GM12878 (cell line): ENCODE results near the gene FOXP1. TPM values are rescaled to one million over a fixed set of nuclear protein-coding genes. Genes with fewer than 3 reads are reported as not detected.

ENCODE experiments used
- ATAC-seq: fragments of 200-7000 bp; cut with Tn5 transposase; 3 replicates; pipeline ENCODE4 v1.9.1; 2020; ENCODE audit warnings: mild to moderate bottlenecking, moderate library complexity
- BruUV-seq: library from RNA; stranded (reverse); fragments of 400-500 nt; replicated peaks from 2 replicates; lab custom pipeline; 2021; lab: Mats Ljungman, UMichigan
- CTCF ChIA-PET: fragments of 300-600 bp; sonication (Branson Sonifier 250); formaldehyde crosslinking; extraction: SDS; loops from one replicate; lab custom pipeline; 2021; ENCODE audit warnings: inconsistent platforms; lab: Yijun Ruan, JAX
- POLR2A ChIA-PET: fragments of 350-600 bp; formaldehyde crosslinking; extraction: SDS; loops from one replicate; lab custom pipeline; 2021; ENCODE audit warnings: inconsistent platforms; lab: Charles Lee
- RAD21 ChIA-PET: fragments of 300-600 bp; sonication (Branson Sonifier 250); formaldehyde crosslinking; loops from one replicate; lab custom pipeline; 2023; ENCODE audit warnings: antibody characterized with exemption; ENCODE audit not compliant: unreplicated experiment; lab: Charles Lee
- SMC1A ChIA-PET: fragments of 300-600 bp; sonication (Branson Sonifier 250); formaldehyde crosslinking; loops from one replicate; lab custom pipeline; 2023; ENCODE audit not compliant: unreplicated experiment, uncharacterized antibody; lab: Charles Lee
- DNase-seq: peaks from one replicate; pipeline ENCODE4 v3.0.0-alpha.2; 2011; ENCODE audit warnings: low read depth, low spot score
- FAIRE-seq: peaks from 3 replicates; lab custom pipeline; 2011; peaks lifted over from hg19 to GRCh38; lab: Jason Lieb, UNC
- H2AFZ ChIP-seq: 2 replicates; pipeline ENCODE4 v1.6.0; 2011; ENCODE audit warnings: low read depth, low read length, control low read depth; ENCODE audit not compliant: control insufficient read depth
- H3K27ac ChIP-seq: 2 replicates; pipeline ENCODE4 v1.5.1; 2011; ENCODE audit warnings: control low read depth; ENCODE audit not compliant: control insufficient read depth, insufficient read depth
- H3K27me3 ChIP-seq, 2 experiments: replicated peaks in 1 of 2; 2 replicates each; pipeline versions ENCODE4 v1.6.0 to v1.6.1; 2011; ENCODE audit warnings: low read length in 1 of 2; ENCODE audit not compliant: control insufficient read depth in 2 of 2, insufficient read depth in 2 of 2
- H3K36me3 ChIP-seq, 2 experiments: 2 replicates each; pipeline ENCODE4 v1.5.1; 2011; ENCODE audit warnings: low read length in 1 of 2; ENCODE audit not compliant: control insufficient read depth in 2 of 2, insufficient read depth in 2 of 2
- H3K4me1 ChIP-seq: 2 replicates; pipeline ENCODE4 v1.6.1; 2011; ENCODE audit warnings: mild to moderate bottlenecking, low read length, moderate library complexity, mixed read lengths; ENCODE audit not compliant: control insufficient read depth, insufficient read depth
- H3K4me2 ChIP-seq: 2 replicates; pipeline ENCODE4 v1.6.0; 2011; ENCODE audit warnings: control low read depth; ENCODE audit not compliant: control insufficient read depth, insufficient read depth
- H3K4me3 ChIP-seq: fragments of 200-600 bp; sonication (generic); 2 replicates; pipeline ENCODE4 v1.5.1; 2016
- H3K79me2 ChIP-seq: 2 replicates; pipeline ENCODE4 v1.6.0; 2011; ENCODE audit warnings: low read length; ENCODE audit not compliant: control insufficient read depth, insufficient read depth
- H3K9ac ChIP-seq: 2 replicates; pipeline ENCODE4 v1.8.0; 2011; ENCODE audit warnings: low read length, control low read depth, mixed read lengths; ENCODE audit not compliant: control insufficient read depth, insufficient read depth
- H3K9me3 ChIP-seq: replicated peaks from 3 replicates; pipeline ENCODE4 v1.5.1; 2011; ENCODE audit warnings: mild to moderate bottlenecking, low read length; ENCODE audit not compliant: control insufficient read depth, insufficient read depth
- H4K20me1 ChIP-seq: 2 replicates; pipeline ENCODE4 v1.6.0; 2011; ENCODE audit not compliant: control insufficient read depth, insufficient read depth
- EP300 ChIP-seq, 2 experiments: fragments of 150-350 bp in 1 of 2; IDR thresholded peaks; 2 replicates each; pipeline ENCODE4 v1.6.1; 2011 to 2012; ENCODE audit warnings: low read depth in 2 of 2, low read length in 2 of 2, borderline replicate concordance in 1 of 2, improper control_type of control experiment in 1 of 2, inconsistent platforms in 1 of 2; ENCODE audit not compliant: control insufficient read depth in 1 of 2
- FOXM1 ChIP-seq: IDR thresholded peaks from 2 replicates; pipeline ENCODE4 v1.6.1; 2012; ENCODE audit warnings: low read depth, mild to moderate bottlenecking, inconsistent platforms, low read length, moderate library complexity
- MXI1 ChIP-seq: fragments of 150-350 bp; IDR thresholded peaks from 2 replicates; pipeline ENCODE4 v1.6.1; 2011; ENCODE audit warnings: low read depth, mild to moderate bottlenecking, inconsistent platforms, low read length, improper control_type of control experiment
- PAX5 ChIP-seq: IDR thresholded peaks from 2 replicates; pipeline ENCODE4 v1.6.1; 2011; ENCODE audit warnings: low read depth, low read length, borderline replicate concordance
- SIX5 ChIP-seq: IDR thresholded peaks from 2 replicates; pipeline ENCODE4 v1.6.1; 2011; ENCODE audit warnings: mild to moderate bottlenecking, low read depth, low read length, moderate library complexity; ENCODE audit not compliant: severe bottlenecking
- WGBS: methylation state at CpG from one replicate; pipeline ENCODE4 v1.1.6; 2016; ENCODE audit warnings: low lambda C conversion rate; ENCODE audit not compliant: insufficient replicate concordance, insufficient coverage; ENCODE audit errors: missing lambda C conversion rate; 5-methylcytosine and 5-hydroxymethylcytosine counted together
- in situ Hi-C: fragments of 300-500 bp; cut with MboI; formaldehyde crosslinking; loops from 9 replicates; pipeline ENCODE4 v1.14.3; 2018; ENCODE audit warnings: mixed read lengths
- intact Hi-C: fragments of 100-400 bp; cut with micrococcal nuclease; formaldehyde crosslinking; loops from one replicate; pipeline ENCODE4 v1.14.2; 2022; ENCODE audit not compliant: unreplicated experiment
- polyA plus RNA-seq, 11 experiments: library from polyadenylated mRNA; depleted of rRNA in 4 of 11; unstranded in 6 of 11; stranded (reverse) in 5 of 11; fragments of >200 nt; fragmentation: Nextera tagmentation in 4 of 11; fragmentation: Illumina TruSeq in 1 of 11; extraction: Ambion mirVana in 4 of 11; extraction: Trizol in 1 of 11; gene quantifications; 1 replicate in 1 of 11; 2 replicates in 10 of 11; pipeline versions ENCODE4 v1.2.1 to v1.2.3, GENCODE V29; 2011 to 2016; ENCODE audit warnings: inconsistent platforms in 2 of 11, missing spikeins in 2 of 11, low read depth in 1 of 11
- total RNA-seq, 4 experiments: library from RNA; depleted of rRNA in 3 of 4; stranded (reverse); fragments of >200 nt in 3 of 4; fragmentation: Illumina TruSeq in 1 of 4; extraction: Trizol in 1 of 4; gene quantifications; 2 replicates each; pipeline versions ENCODE4 v1.2.1 to v1.2.3, GENCODE V29; 2013 to 2021

The FOXP1 gene
- total and polyA plus RNA-seq, 10 of the 15 experiments (the other 5 are each of a cell fraction or from before 2014, with no cell fraction given) = 0.05 to 1.6 (median 0.20) TPM; not detected in 1

DNA sequence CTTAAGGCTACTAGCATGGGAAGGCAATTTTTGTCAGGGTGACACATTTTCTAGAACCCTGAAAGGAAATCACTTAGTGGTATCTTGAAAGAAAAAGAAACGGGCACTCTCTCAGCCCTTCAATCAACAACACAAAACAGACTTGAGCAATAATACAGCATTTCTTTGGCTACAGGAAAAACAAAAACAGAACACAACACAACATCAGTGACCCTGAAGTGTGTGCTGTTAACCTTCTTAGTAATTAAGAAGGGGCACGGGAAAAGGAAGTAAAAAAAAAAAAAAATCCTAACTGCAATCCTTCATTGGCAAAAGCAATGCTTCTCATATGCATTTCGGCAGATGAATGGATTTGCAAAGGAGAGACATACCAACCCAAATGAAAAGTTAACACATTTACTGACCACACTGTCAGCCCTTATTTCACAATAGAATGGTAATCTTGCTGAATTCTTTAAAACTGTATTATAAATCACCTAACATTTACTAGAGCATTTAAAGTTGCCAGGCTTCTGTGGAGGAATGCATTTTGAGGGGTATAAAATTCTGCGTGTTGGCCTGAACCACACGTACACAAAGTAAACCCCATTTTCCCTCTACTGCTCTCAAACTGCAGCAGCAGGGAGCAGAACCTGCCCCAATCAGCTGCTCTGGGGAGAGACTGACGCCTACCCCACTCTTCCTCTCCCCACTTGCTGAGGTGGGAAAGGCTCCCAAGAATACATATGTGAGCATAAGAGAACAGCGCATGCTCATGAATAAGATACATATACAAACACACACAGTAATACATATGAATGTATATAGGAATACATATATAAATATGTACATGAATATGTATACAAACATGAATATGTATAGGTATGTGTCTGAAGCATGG is 198.5 kb downstream of the FOXP1 start (continued):
- TF ChIP-seq FOXM1 = no peak
- TF ChIP-seq SIX5 = no peak

DNA sequence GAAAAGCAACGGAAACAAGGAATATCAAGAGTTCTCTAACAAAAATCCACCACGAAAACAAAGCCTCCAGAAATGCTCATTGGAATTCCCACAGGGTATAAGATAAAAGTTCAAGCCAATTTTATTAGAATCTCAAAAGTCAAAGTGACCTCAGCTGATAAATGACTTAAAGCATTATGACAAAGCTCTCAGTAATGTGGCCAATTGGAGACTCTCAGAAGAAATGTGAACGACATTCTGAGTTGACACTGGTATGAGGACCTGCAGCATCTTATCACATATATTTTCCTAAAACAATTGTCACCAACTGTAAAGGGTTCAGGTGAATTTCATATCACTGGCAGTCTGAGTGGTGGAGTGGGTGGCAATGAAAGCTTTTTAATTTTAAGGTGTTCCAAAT is 199.1 kb downstream of the FOXP1 start:
- H3K27ac ChIP-seq = no peak overlapping the region
- no peaks in the 10 kb centered on the region for H4K20me1 ChIP-seq
- RAD21 ChIA-PET = no interaction called here
- H3K4me1 ChIP-seq = no peaks in the 10 kb centered on the region
- no peaks in the 10 kb centered on the region for H3K27me3 ChIP-seq
- POLR2A ChIA-PET = no interaction called here
- H3K4me3 ChIP-seq = no peak overlapping the region
- DNase-seq (no peak), FAIRE-seq (no peak), ATAC-seq (no peak)
- H3K9ac ChIP-seq = no peak overlapping the region
- no peaks in the 10 kb centered on the region for H3K36me3 ChIP-seq
- H3K9me3 ChIP-seq = no peaks in the 10 kb centered on the region
- H2AFZ ChIP-seq = no peak overlapping the region
- TF ChIP-seq PAX5 (no peak), MXI1 (no peak), EP300 (IDR thresholded peaks at IDR 0.05; ENCODE audit: borderline replicate concordance in 1 of 2, control insufficient read depth in 1 of 2, low read depth in 2 of 2, low read length in 2 of 2) (no peak)
- no TSS peak for BruUV-seq
- in situ Hi-C loops (no loop called here), intact Hi-C loops (no loop called here)
- no peaks in the 10 kb centered on the region for H3K79me2 ChIP-seq
- SMC1A ChIA-PET = interaction anchor here (1.1 to 2.0 kb wide), 3 partner anchors 11 to 25 kb away, joined by 3 to 6 read pairs (median 3); no protein-coding TSS in a partner anchor
- no peak overlapping the region for H3K4me2 ChIP-seq
- WGBS = 0% methylated on average over 3 of the region's 3 CpGs
- CTCF ChIA-PET = interaction anchor here (0.7 to 2.2 kb wide), 2 partner anchors 9 to 13 kb away, joined by 3 to 9 read pairs; no protein-coding TSS in a partner anchor
